WTC11 (cell line): ENCODE data around the gene BIVM. TPM values are rescaled to one million over a fixed set of nuclear protein-coding genes. Genes with fewer than 3 reads are reported as not detected.

ENCODE experiments used
- ATAC-seq: fragments of 200-7000 bp; cut with Tn5 transposase; 2 replicates; pipeline ENCODE4 v1.10.0; 2021; ENCODE audit warnings: mild to moderate bottlenecking, moderate library complexity
- CTCF ChIA-PET: fragments of 300-600 bp; sonication (Branson Sonifier 250); formaldehyde crosslinking; loops from one replicate; lab custom pipeline; 2021; ENCODE audit warnings: antibody characterized with exemption; lab: Charles Lee
- POLR2A ChIA-PET: fragments of 350-600 bp; sonication (Branson Sonifier 250); formaldehyde crosslinking; loops from one replicate; lab custom pipeline; 2021; ENCODE audit warnings: antibody characterized with exemption; lab: Charles Lee
- DNase-seq: peaks from one replicate; pipeline ENCODE4 v3.0.0; 2021; ENCODE audit warnings: low spot score
- H3K27ac Mint-ChIP-seq: 2 replicates; pipeline ENCODE4 v1.8.0; 2021; ENCODE audit warnings: mixed read lengths
- H3K27me3 Mint-ChIP-seq: 2 replicates; pipeline ENCODE4 v1.8.0; 2021; ENCODE audit warnings: low read depth, mild to moderate bottlenecking, moderate library complexity, mixed read lengths
- H3K36me3 Mint-ChIP-seq: 2 replicates; pipeline ENCODE4 v1.8.0; 2021; ENCODE audit warnings: mixed read lengths
- H3K4me1 Mint-ChIP-seq: 2 replicates; pipeline ENCODE4 v1.8.0; 2022; ENCODE audit warnings: mixed read lengths
- H3K4me3 Mint-ChIP-seq: 2 replicates; pipeline ENCODE4 v1.8.0; 2021; ENCODE audit warnings: mild to moderate bottlenecking, moderate library complexity, mixed read lengths
- H3K9me3 Mint-ChIP-seq: 2 replicates; pipeline ENCODE4 v1.8.0; 2021; ENCODE audit warnings: mixed read lengths
- ATF1 ChIP-seq: sonication (generic); formaldehyde crosslinking; IDR thresholded peaks from 2 replicates; pipeline ENCODE4 v1.8.1; 2023; ENCODE audit warnings: mild to moderate bottlenecking, moderate library complexity, missing genetic modification reagents
- CBFB ChIP-seq: sonication (generic); formaldehyde crosslinking; IDR thresholded peaks from 2 replicates; pipeline ENCODE4 v1.8.1; 2022; ENCODE audit warnings: mild to moderate bottlenecking, low read depth, missing genetic modification reagents
- E2F4 ChIP-seq: sonication (generic); formaldehyde crosslinking; IDR thresholded peaks from 2 replicates; pipeline ENCODE4 v1.8.1; 2022; ENCODE audit warnings: low read depth, mild to moderate bottlenecking, moderate library complexity, missing genetic modification reagents, borderline replicate concordance
- IRF1 ChIP-seq: sonication (generic); formaldehyde crosslinking; IDR thresholded peaks from 2 replicates; pipeline ENCODE4 v1.8.0; 2023; ENCODE audit warnings: missing genetic modification reagents
- NFATC4 ChIP-seq: fragments of 250-450 bp; sonication (Bioruptor Pico); IDR thresholded peaks from 2 replicates; pipeline ENCODE4 v1.9.0; 2021; ENCODE audit warnings: mild to moderate bottlenecking
- NFYB ChIP-seq: sonication (generic); formaldehyde crosslinking; conservative IDR thresholded peaks from 2 replicates; pipeline ENCODE4 v1.8.0; 2022; ENCODE audit warnings: low read depth, missing genetic modification reagents
- NR3C1 ChIP-seq: sonication (generic); formaldehyde crosslinking; conservative IDR thresholded peaks from 2 replicates; pipeline ENCODE4 v1.8.1; 2023; ENCODE audit warnings: low read depth, mild to moderate bottlenecking, missing genetic modification reagents
- PRDM15 ChIP-seq: sonication (generic); formaldehyde crosslinking; IDR thresholded peaks from 2 replicates; pipeline ENCODE4 v1.8.0; 2022; ENCODE audit warnings: missing genetic modification reagents
- PREB ChIP-seq: sonication (generic); formaldehyde crosslinking; IDR thresholded peaks from 2 replicates; pipeline ENCODE4 v1.8.1; 2022; ENCODE audit warnings: mild to moderate bottlenecking, missing genetic modification reagents, moderate library complexity, borderline replicate concordance
- RELA ChIP-seq: sonication (generic); formaldehyde crosslinking; IDR thresholded peaks from 2 replicates; pipeline ENCODE4 v1.8.1; 2022; ENCODE audit warnings: missing genetic modification reagents, mild to moderate bottlenecking, borderline replicate concordance
- SP1 ChIP-seq: sonication (generic); formaldehyde crosslinking; conservative IDR thresholded peaks from 2 replicates; pipeline ENCODE4 v1.8.1; 2022; ENCODE audit warnings: missing genetic modification reagents
- ZNF232 ChIP-seq: sonication (generic); formaldehyde crosslinking; IDR thresholded peaks from 2 replicates; pipeline ENCODE4 v1.8.0; 2022; ENCODE audit warnings: mild to moderate bottlenecking, missing genetic modification reagents
- ZNF281 ChIP-seq: sonication (generic); formaldehyde crosslinking; IDR thresholded peaks from 2 replicates; pipeline ENCODE4 v1.8.0; 2023; ENCODE audit warnings: mild to moderate bottlenecking, missing genetic modification reagents
- ZNF423 ChIP-seq: fragments of 250-450 bp; sonication (Bioruptor Pico); IDR thresholded peaks from 2 replicates; pipeline ENCODE4 v2.1.2; 2022; ENCODE audit warnings: mild to moderate bottlenecking, moderate library complexity
- ZNF532 ChIP-seq: fragments of 250-450 bp; sonication (Bioruptor Pico); IDR thresholded peaks from 2 replicates; pipeline ENCODE4 v1.9.0; 2021; ENCODE audit warnings: mild to moderate bottlenecking, borderline replicate concordance
- total RNA-seq: library from RNA; stranded (reverse); gene quantifications from 3 replicates; pipeline ENCODE4 v1.2.3, GENCODE V29; 2021

Gene BIVM
- total RNA-seq, 1 experiment from 2014 or later: 10.2 TPM

- TF ChIP-seq PRDM15: no peak
These were observed 64.7 kb downstream of the BIVM start (continued) for GRCh38 chr13:102863590-102863989.

GRCh38 chr13:102868366-102868936 is 69.5 kb downstream of the BIVM start:
- 0 out of 2 replicates have a peak, but pooled peaks cover 3% of the 10 kb centered on the region for H3K9me3 Mint-ChIP-seq
- ChIA-PET POLR2A (no interaction called here), CTCF (no interaction called here)
- no peak overlapping the region for H3K27ac Mint-ChIP-seq
- TF ChIP-seq ZNF423 (CRISPR knock-in tag) (no peak), ZNF532 (no peak), IRF1 (CRISPR knock-in tag) (no peak), NFATC4 (CRISPR knock-in tag) (no peak), NR3C1 (CRISPR knock-in tag) (no peak), ATF1 (no peak), ZNF232 (CRISPR knock-in tag) (no peak), PREB (CRISPR knock-in tag) (no peak), ZNF281 (no peak), CBFB (CRISPR knock-in tag) (no peak), E2F4 (no peak), SP1 (CRISPR knock-in tag) (no peak), NFYB (CRISPR knock-in tag) (no peak), PRDM15 (no peak), RELA (CRISPR knock-in tag) (no peak)
- H3K4me3 Mint-ChIP-seq: no peak overlapping the region
- H3K4me1 Mint-ChIP-seq: peaks cover 4% of the 10 kb centered on the region; the same call in 1 of the 2 replicates
- no peak for ATAC-seq
- H3K36me3 Mint-ChIP-seq: peaks cover 40% of the 10 kb centered on the region
- no peak for DNase-seq
- H3K27me3 Mint-ChIP-seq: no peaks in the 10 kb centered on the region; the same call in 1 of the 2 replicates
